Measurements from ENCODE around the gene XCR1. TPM values are rescaled to one million over a fixed set of nuclear protein-coding genes. Genes with fewer than 3 reads are reported as not detected.

XCR1 gene
- total RNA-seq, 4 donors from 2014 or later = under 0.01 to 0.07 (median 0.04) TPM; not detected in 1

DNA sequence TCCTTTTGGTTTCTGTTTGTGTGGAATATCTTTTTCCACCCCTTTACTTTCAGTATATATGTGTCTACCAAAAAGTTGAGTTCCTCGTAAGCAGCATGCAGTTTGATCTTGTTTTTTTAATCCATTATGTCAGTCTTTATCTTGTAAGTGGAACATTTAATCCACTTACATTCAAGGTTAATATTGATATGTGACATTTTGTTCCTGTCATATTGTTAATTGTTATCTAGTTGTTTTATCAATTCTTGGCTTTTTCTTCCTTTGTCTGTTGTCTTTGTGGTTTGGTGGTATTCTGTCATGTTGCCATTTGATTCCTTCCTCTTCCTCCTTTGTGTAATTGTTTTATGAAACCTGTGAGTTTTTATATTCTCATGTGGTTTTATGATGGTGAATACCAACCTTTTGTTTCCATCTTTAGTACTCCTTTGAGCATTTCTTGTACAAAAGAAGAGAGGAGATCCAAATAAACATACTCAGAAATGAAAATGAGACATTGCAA is 43.4 kb upstream of the XCR1 start:
- ATAC-seq = no peak
- TF ChIP-seq POLR2AphosphoS5 (IDR thresholded peaks at IDR 0.05) = no peak
- Histone ChIP-seq H3K27ac (no peak overlapping the region), H3K4me3 (no peak overlapping the region), H3K9me3 (no peaks in the 10 kb centered on the region), H3K27me3 (no peaks in the 10 kb centered on the region), H3K36me3 (no peaks in the 10 kb centered on the region), H3K4me1 (no peaks in the 10 kb centered on the region)
- 71 to 90% methylated on average over 1 of the region's 1 CpG for WGBS, 2 donors (ENCODE audit: low coverage in 1 of 2)

DNA sequence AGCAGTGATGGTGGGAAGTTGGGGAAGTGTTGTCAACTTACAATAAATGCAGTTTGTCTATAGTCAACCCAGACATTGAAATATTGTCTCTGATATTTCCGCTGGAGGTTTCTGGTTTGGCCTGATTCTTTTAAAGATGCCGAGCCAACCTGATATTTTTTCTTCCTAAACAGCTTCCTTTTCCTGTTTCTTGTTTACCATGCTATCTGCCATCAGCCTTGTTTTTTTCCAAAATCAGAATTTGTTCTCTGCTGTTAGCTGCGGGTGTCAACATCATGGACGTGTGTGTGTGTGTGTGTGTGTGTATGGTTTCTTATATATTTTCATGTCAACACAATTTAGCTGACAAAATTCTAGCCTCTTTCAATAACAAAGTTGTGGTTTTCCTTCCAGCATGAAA is 41.2 kb upstream of the XCR1 start:
- 54 to 80% methylated on average over 2 to 4 of the region's 4 CpGs for whole genome bisulfite sequencing, 2 donors (ENCODE audit: low coverage in 1 of 2)
- Histone ChIP-seq H3K27me3 (no peaks in the 10 kb centered on the region), H3K4me3 (no peak overlapping the region), H3K36me3 (no peaks in the 10 kb centered on the region), H3K27ac (no peak overlapping the region), H3K4me1 (peaks cover 0 to 4% (median 0%) of the 10 kb centered on the region in 3 donors), H3K9me3 (no peaks in the 10 kb centered on the region)
- TF ChIP-seq, protein P1, sequence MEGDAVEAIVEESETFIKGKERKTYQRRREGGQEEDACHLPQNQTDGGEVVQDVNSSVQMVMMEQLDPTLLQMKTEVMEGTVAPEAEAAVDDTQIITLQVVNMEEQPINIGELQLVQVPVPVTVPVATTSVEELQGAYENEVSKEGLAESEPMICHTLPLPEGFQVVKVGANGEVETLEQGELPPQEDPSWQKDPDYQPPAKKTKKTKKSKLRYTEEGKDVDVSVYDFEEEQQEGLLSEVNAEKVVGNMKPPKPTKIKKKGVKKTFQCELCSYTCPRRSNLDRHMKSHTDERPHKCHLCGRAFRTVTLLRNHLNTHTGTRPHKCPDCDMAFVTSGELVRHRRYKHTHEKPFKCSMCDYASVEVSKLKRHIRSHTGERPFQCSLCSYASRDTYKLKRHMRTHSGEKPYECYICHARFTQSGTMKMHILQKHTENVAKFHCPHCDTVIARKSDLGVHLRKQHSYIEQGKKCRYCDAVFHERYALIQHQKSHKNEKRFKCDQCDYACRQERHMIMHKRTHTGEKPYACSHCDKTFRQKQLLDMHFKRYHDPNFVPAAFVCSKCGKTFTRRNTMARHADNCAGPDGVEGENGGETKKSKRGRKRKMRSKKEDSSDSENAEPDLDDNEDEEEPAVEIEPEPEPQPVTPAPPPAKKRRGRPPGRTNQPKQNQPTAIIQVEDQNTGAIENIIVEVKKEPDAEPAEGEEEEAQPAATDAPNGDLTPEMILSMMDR (IDR thresholded peaks at IDR 0.05) = no peak
- TF ChIP-seq POLR2AphosphoS5 (IDR thresholded peaks at IDR 0.05) = no peak
- no peak for TF ChIP-seq POLR2A (IDR thresholded peaks at IDR 0.05)
- no peak for TF ChIP-seq EP300 (IDR thresholded peaks at IDR 0.05)
- ATAC-seq = no peak

DNA sequence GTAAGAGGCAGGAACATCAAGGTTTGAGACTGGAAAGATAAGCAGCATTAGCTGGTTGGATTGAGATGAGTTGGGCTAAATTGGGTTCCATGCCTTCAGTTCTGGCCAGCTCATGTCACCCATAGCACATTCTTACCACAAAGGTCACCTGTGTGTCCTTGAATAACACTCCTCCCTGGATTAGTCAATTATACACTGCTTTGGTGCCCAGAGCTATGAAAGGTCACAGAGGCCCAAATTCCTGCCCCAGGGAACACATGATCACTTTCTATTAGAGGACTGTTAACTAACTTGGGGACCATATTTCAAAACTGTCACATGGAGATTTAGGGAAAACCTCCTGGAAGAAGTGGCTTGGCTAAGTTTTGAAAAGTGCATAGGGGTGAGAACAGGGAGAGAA is 40.1 kb upstream of the XCR1 start:
- Histone ChIP-seq H3K36me3 (no peaks in the 10 kb centered on the region), H3K4me1 (peaks cover 0 to 15% (median 2%) of the 10 kb centered on the region in 3 donors), H3K9me3 (no peaks in the 10 kb centered on the region), H3K27ac (no peak overlapping the region), H3K27me3 (no peaks in the 10 kb centered on the region), H3K4me3 (no peak overlapping the region)
- TF ChIP-seq POLR2AphosphoS5 (IDR thresholded peaks at IDR 0.05) (no peak), EP300 (IDR thresholded peaks at IDR 0.05) (no peak)
- TF ChIP-seq, protein P1 (IDR thresholded peaks at IDR 0.05) = no peak
- ATAC-seq = no peak

DNA sequence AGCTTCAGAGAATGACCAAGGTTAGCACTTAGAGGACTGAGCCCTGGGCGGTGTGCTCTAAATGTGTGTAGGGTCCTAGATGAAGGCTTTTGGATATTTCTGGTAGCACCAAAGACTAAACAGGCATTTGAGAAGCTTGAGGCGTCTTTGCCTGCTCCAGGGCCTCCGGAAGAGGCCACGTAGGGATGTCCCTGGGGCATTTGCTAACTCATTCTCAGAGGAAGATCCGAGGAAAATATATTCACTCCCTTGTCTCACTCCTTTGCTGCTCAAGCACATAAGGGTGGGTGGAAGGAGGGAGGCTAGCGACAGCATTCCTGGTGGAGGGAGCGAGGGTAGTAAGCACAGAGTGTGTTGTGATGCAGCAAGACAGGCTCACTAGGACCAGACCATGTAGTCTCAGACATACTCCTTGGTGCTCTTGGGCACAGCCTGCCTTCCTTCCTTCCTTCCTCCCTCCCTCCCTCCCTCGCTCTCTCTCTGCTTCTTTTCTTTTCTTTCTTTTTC is 38.5 kb upstream of the XCR1 start:
- TF ChIP-seq EP300 (IDR thresholded peaks at IDR 0.05) (no peak), POLR2A (IDR thresholded peaks at IDR 0.05) (no peak)
- TF ChIP-seq, protein P1 (IDR thresholded peaks at IDR 0.05) = no peak
- H3K9me3 ChIP-seq = no peaks in the 10 kb centered on the region
- no peak for ATAC-seq
- H3K4me1 ChIP-seq = peaks cover 0 to 17% (median 3%) of the 10 kb centered on the region in 3 donors
- H3K36me3 ChIP-seq = no peaks in the 10 kb centered on the region
- WGBS, 2 donors (ENCODE audit: low coverage in 1 of 2) = 80 to 85% methylated on average over 1 to 7 of the region's 8 CpGs
- no peaks in the 10 kb centered on the region for H3K27me3 ChIP-seq
- no peak overlapping the region for H3K27ac ChIP-seq
- H3K4me3 ChIP-seq = no peak overlapping the region

DNA sequence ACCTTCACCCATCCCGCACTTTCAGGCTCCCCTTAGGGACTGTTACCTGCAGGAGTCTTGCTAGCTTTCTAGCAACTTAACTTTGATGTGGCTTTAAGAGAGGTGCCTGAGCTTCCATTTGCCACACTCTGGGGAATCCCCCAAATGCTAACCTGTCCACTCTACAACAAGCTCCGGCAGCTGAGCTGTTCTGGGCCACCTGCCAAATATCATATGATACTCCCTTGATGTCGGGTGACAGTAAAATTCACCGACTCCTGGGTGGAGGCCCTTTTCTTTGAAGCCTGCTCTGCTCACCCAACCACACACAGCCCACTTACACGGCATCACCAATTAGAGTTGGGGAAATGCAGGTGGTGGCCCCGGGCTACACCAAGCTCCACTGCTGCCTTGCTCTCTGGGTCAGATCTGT is 38.0 kb upstream of the XCR1 start:
- H3K4me1 ChIP-seq = peaks cover 0 to 17% (median 3%) of the 10 kb centered on the region in 3 donors
- ATAC-seq = no peak
- 0 to 22% methylated on average over 1 to 4 of the region's 6 CpGs for WGBS, 2 donors (ENCODE audit: low coverage in 1 of 2)
- TF ChIP-seq POLR2AphosphoS5 (IDR thresholded peaks at IDR 0.05) (no peak), POLR2A (IDR thresholded peaks at IDR 0.05) (no peak), EP300 (IDR thresholded peaks at IDR 0.05) (no peak)
- TF ChIP-seq, protein P1 (IDR thresholded peaks at IDR 0.05) = no peak
- no peaks in the 10 kb centered on the region for H3K36me3 ChIP-seq
- H3K4me3 ChIP-seq = no peak overlapping the region
- H3K9me3 ChIP-seq = no peaks in the 10 kb centered on the region
- no peak overlapping the region for H3K27ac ChIP-seq
- no peaks in the 10 kb centered on the region for H3K27me3 ChIP-seq
